BJ (cell line): ENCODE results near the gene CCDC7. TPM values are rescaled to one million over a fixed set of nuclear protein-coding genes. Genes with fewer than 3 reads are reported as not detected.

Experiments
- CTCF ChIA-PET: fragments of 350-600 bp; formaldehyde crosslinking; extraction: SDS; loops from one replicate; lab custom pipeline; 2021; ENCODE audit warnings: antibody characterized with exemption, inconsistent platforms; lab: Yijun Ruan, JAX
- POLR2A ChIA-PET: fragments of 300-600 bp; sonication (Branson Sonifier 250); formaldehyde crosslinking; extraction: SDS; loops from one replicate; lab custom pipeline; 2021; ENCODE audit warnings: antibody characterized with exemption; lab: Charles Lee
- DNase-seq: peaks from one replicate; pipeline ENCODE4 v3.0.0-alpha.2; 2011; ENCODE audit warnings: low read depth
- H3K27me3 ChIP-seq: 2 replicates; pipeline ENCODE4 v1.6.0; 2011; ENCODE audit warnings: low read length; ENCODE audit not compliant: control insufficient read depth, insufficient read depth
- H3K36me3 ChIP-seq: 2 replicates; pipeline ENCODE4 v1.5.1; 2011; ENCODE audit warnings: low read length; ENCODE audit not compliant: control insufficient read depth, insufficient read depth
- H3K4me3 ChIP-seq: 2 replicates; pipeline ENCODE4 v1.5.1; 2011; ENCODE audit warnings: low read depth, mild to moderate bottlenecking, control low read depth, low read length
- CTCF ChIP-seq: IDR thresholded peaks from 2 replicates; pipeline ENCODE4 v1.5.1; 2011; ENCODE audit warnings: low read depth, mild to moderate bottlenecking, control low read depth, inconsistent platforms, low read length, moderate library complexity; ENCODE audit not compliant: insufficient read depth
- polyA plus RNA-seq: library from polyadenylated mRNA; depleted of rRNA; stranded (reverse); fragments of >200 nt; gene quantifications from 2 replicates; pipeline ENCODE4 v1.2.3, GENCODE V29; 2011; rRNA removed

CCDC7 gene
- polyA plus RNA-seq, 1 experiment: 0.52 TPM

- no peak overlapping the region for H3K4me3 ChIP-seq
- CTCF ChIA-PET: no interaction called here
- POLR2A ChIA-PET: no interaction called here
- no peak for DNase-seq
- peaks cover 18% of the 10 kb centered on the region for H3K36me3 ChIP-seq
- H3K27me3 ChIP-seq: no peaks in the 10 kb centered on the region
- TF ChIP-seq CTCF: no peak
Measured at GRCh38 chr10:32922170-32922569, 476.2 kb downstream of the CCDC7 start.

GRCh38 chr10:32923134-32923533, 477.2 kb downstream of the CCDC7 start:
- CTCF ChIA-PET: interaction anchor here (0.6 to 1.1 kb wide), 2 partner anchors 15 to 33 kb away, joined by 3 read pairs; no protein-coding TSS in a partner anchor
- Histone ChIP-seq H3K27me3 (no peaks in the 10 kb centered on the region), H3K4me3 (no peak overlapping the region), H3K36me3 (peaks cover 20% of the 10 kb centered on the region)
- TF ChIP-seq CTCF: no peak
- POLR2A ChIA-PET: no interaction called here
- DNase-seq: no peak

GRCh38 chr10:32923849-32924248, 477.9 kb downstream of the CCDC7 start:
- no peak for TF ChIP-seq CTCF
- peaks cover 20% of the 10 kb centered on the region for H3K36me3 ChIP-seq
- no peak for DNase-seq
- H3K4me3 ChIP-seq: no peak overlapping the region
- POLR2A ChIA-PET: no interaction called here
- CTCF ChIA-PET: interaction anchor here (1.1 kb wide), 1 partner anchor 15 kb away, joined by 3 read pairs; no protein-coding TSS in a partner anchor
- H3K27me3 ChIP-seq: no peaks in the 10 kb centered on the region

Other genes with a start within 250 kb of the CCDC7 start
- 21.6 and 30.5 TPM in 2 replicates for gene EPC1, start 99.0 kb upstream of the CCDC7 start, polyA plus RNA-seq